K562 (cell line): ENCODE results near the gene HYAL4.

Experiments
- ELF4 ChIP-seq: fragments of 450-650 bp; formaldehyde crosslinking; IDR thresholded peaks from 2 replicates; pipeline ENCODE4 v1.4.0; 2022; ENCODE audit warnings: missing genetic modification characterization
- RAD21 ChIP-seq, 2 experiments: fragments of 250-450 bp in 1 of 2; fragments of 450-650 bp in 1 of 2; sonication (Bioruptor Pico) in 1 of 2; formaldehyde crosslinking in 1 of 2; IDR thresholded peaks in 1 of 2; conservative IDR thresholded peaks in 1 of 2; 2 replicates each; pipeline versions ENCODE4 v1.4.0 to v1.8.0; 2020 to 2022; ENCODE audit warnings: mild to moderate bottlenecking in 2 of 2, moderate library complexity in 1 of 2
- SNIP1 ChIP-seq: fragments of 450-650 bp; IDR thresholded peaks from 2 replicates; pipeline ENCODE4 v1.7.1; 2017; ENCODE audit warnings: low read depth, mild to moderate bottlenecking
- TF ChIP-seq, protein P1 (sequence below), 3 experiments: IDR thresholded peaks in 2 of 3; conservative IDR thresholded peaks in 1 of 3; 2 replicates each; pipeline ENCODE4 v1.5.1; 2011 to 2012; ENCODE audit warnings: low read length in 3 of 3, mild to moderate bottlenecking in 3 of 3, control low read depth in 2 of 3, improper control_type of control experiment in 1 of 3, inconsistent platforms in 1 of 3, low read depth in 1 of 3, mixed read lengths in 1 of 3, moderate library complexity in 1 of 3; ENCODE audit not compliant: insufficient read depth in 2 of 3

GRCh38 chr7:123918309-123918708 lies 73.3 kb downstream of the HYAL4 start:
- TF ChIP-seq, protein P1, sequence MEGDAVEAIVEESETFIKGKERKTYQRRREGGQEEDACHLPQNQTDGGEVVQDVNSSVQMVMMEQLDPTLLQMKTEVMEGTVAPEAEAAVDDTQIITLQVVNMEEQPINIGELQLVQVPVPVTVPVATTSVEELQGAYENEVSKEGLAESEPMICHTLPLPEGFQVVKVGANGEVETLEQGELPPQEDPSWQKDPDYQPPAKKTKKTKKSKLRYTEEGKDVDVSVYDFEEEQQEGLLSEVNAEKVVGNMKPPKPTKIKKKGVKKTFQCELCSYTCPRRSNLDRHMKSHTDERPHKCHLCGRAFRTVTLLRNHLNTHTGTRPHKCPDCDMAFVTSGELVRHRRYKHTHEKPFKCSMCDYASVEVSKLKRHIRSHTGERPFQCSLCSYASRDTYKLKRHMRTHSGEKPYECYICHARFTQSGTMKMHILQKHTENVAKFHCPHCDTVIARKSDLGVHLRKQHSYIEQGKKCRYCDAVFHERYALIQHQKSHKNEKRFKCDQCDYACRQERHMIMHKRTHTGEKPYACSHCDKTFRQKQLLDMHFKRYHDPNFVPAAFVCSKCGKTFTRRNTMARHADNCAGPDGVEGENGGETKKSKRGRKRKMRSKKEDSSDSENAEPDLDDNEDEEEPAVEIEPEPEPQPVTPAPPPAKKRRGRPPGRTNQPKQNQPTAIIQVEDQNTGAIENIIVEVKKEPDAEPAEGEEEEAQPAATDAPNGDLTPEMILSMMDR (IDR thresholded peaks at IDR 0.05 in 2 of 3, conservative IDR thresholded peaks at IDR 0.05 in 1 of 3; ENCODE audit: insufficient read depth in 2 of 3, low read depth in 1 of 3, low read length in 3 of 3): no peak
- TF ChIP-seq ELF4 (CRISPR knock-in tag): no peak
- TF ChIP-seq RAD21 (CRISPR knock-in tag; conservative IDR thresholded peaks at IDR 0.05 in 1 of 2, IDR thresholded peaks at IDR 0.05 in 1 of 2): no peak
- no peak for TF ChIP-seq SNIP1
